NCI-H460 (cell line): ENCODE data around the gene NDUFV1. TPM values are rescaled to one million over a fixed set of nuclear protein-coding genes. Genes with fewer than 3 reads are reported as not detected.
"Not testable (repeated sequence)": the region's sequence is repeated elsewhere in the genome, so short reads cannot be mapped to it uniquely, and the experiment has no call there.

Source experiments
- DNase-seq: peaks from one replicate; pipeline ENCODE4 v3.0.0-alpha.2; 2016; ENCODE audit warnings: low read depth; ENCODE audit errors: extremely low read depth
- total RNA-seq: library from RNA; depleted of rRNA; stranded (reverse); fragments of >200 nt; shearing (Covaris generic); gene quantifications from 2 replicates; pipeline ENCODE4 v1.2.3, GENCODE V29; 2014

Gene NDUFV1
- total RNA-seq, 1 experiment from 2014 or later = 162 TPM

GRCh38 chr11:67609316-67609715, 2.6 kb downstream of the NDUFV1 start:
- DNase-seq = no peak

- no peak for DNase-seq
Observed at GRCh38 chr11:67610302-67610868, 3.6 kb downstream of the NDUFV1 start.

- DNase-seq = no peak
Observed at GRCh38 chr11:67611165-67611564, 4.4 kb downstream of the NDUFV1 start.

GRCh38 chr11:67611704-67612587, 5.2 kb downstream of the NDUFV1 start:
- DNase-seq = no peak

GRCh38 chr11:67612751-67613150, 6.0 kb downstream of the NDUFV1 start:
- DNase-seq = no peak

- no peak for DNase-seq
Observed at GRCh38 chr11:67613313-67613959, 6.7 kb downstream of the NDUFV1 start.

GRCh38 chr11:67613960-67614715, 7.4 kb downstream of the NDUFV1 start:
- DNase-seq = peak; percentile 22

GRCh38 chr11:67614730-67615714, 8.3 kb downstream of the NDUFV1 start:
- DNase-seq = peak; percentile 23

GRCh38 chr11:67615728-67616430, 9.1 kb downstream of the NDUFV1 start:
- DNase-seq = no peak

- DNase-seq = no peak
Observed at GRCh38 chr11:67616431-67617242, 9.9 kb downstream of the NDUFV1 start.

- DNase-seq = no peak
Observed at GRCh38 chr11:67617243-67617953, 10.7 kb downstream of the NDUFV1 start.

- DNase-seq = not testable (repeated sequence)
Observed at GRCh38 chr11:67618901-67619659, 12.3 kb downstream of the NDUFV1 start.

GRCh38 chr11:67619683-67620618, 13.2 kb downstream of the NDUFV1 start:
- not testable (repeated sequence) for DNase-seq

- DNase-seq = not testable (repeated sequence)
Observed at GRCh38 chr11:67620621-67621020, 13.9 kb downstream of the NDUFV1 start.

- DNase-seq = not testable (repeated sequence)
Observed at GRCh38 chr11:67621928-67622327, 15.2 kb downstream of the NDUFV1 start.

- not testable (repeated sequence) for DNase-seq
Observed at GRCh38 chr11:67622905-67623304, 16.2 kb downstream of the NDUFV1 start.
